ENCODE results near the gene UFSP2.

DNA sequence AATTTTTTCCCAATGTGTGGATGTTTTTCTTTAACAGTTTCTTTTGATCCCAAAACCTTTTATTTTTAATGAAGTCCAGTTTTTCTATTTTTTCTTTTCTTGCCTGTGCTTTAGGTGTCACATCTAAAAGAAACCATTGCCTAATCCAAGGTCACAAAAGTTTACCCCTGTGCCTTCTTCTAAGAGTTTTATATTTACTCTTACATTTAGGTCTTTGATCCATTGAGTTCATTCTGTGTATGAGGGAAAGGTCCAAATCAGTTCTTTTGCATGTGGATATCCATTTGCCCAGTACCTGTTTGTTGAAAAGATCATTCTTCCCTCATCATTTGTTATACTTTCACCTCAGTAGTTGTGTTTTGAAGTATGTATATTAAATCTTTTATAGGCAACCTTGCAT lies 43.0 kb downstream of the UFSP2 start:
- TF ChIP-seq FOXM1 (IDR thresholded peaks at IDR 0.05; ENCODE audit: borderline replicate concordance) (no peak), FOXA1 (IDR thresholded peaks at IDR 0.05) (no peak), BHLHE40 (IDR thresholded peaks at IDR 0.05; ENCODE audit: borderline replicate concordance) (no peak)
